GM21526 (cell line): ENCODE results near the gene STAT5A.
"Not testable (repeated sequence)": the region's sequence is repeated elsewhere in the genome, so short reads cannot be mapped to it uniquely, and the experiment has no call there.

Experiments used
- ATAC-seq: cut with Tn5 transposase; IDR thresholded peaks from one replicate; pipeline ENCODE4 v1.9.1; 2021; ENCODE audit warnings: moderate library complexity; ENCODE audit not compliant: unreplicated experiment, low FRiP score

Gene STAT5A

DNA sequence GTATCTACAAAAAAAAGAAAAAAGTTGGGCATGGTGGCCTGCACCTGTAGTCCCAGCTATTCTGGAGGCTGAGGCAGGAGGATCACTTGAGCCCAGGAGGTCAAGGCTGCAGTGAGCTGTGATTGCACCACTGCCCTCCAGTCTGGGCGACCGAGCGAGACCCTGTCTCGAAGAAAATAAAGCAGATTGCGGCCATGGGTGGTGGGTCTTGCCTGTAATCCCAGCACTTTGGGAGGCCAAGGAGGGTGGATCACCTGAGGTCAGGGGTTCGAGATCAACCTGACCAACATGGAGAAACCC lies 16.7 kb downstream of the STAT5A start:
- ATAC-seq = not testable (repeated sequence)

DNA sequence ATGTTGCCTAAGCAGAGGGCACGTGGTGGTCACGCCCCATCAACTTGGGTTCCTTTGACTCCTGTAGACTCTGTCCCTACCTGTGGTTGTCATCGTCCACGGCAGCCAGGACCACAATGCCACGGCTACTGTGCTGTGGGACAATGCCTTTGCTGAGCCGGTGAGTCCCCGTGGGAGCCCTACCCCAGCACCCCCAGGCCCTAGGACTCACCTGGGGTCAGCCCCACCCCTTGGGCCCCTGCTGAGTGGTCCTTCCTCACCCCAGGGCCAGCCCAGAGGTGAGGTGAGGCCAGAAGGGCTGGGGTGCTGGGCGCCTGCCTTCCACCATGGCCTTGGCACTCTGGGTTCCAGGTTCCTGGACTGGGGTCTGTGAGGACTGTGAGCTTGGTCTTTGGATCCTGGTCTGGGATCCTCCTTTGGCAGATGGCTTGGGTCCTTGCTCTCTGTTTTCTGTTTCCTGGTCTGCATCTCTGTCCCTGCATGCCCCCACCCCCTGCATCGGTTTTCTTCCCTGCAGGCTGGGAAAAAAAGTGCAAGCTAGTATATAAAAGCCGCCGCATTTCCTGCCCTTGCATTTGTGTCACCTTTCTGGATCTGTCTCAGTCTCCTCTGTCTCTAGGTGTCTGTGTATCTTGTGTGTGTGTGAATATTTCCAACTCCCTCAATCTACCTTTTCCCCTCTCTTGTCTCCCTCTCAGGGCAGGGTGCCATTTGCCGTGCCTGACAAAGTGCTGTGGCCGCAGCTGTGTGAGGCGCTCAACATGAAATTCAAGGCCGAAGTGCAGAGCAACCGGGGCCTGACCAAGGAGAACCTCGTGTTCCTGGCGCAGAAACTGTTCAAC lies 17.5 kb downstream of the STAT5A start:
- ATAC-seq = no peak

DNA sequence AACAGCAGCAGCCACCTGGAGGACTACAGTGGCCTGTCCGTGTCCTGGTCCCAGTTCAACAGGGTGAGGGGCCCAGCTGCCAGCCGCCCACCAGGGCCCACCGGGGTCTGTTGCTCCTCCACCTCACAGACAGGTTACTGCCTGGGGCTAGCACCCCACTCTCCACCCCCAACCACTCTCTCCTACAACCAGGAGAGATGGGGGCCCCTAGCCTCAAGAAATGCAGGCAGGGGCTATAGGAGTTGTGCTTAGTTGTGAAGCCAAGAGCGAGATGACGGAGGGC lies 18.0 kb downstream of the STAT5A start:
- ATAC-seq = no peak

DNA sequence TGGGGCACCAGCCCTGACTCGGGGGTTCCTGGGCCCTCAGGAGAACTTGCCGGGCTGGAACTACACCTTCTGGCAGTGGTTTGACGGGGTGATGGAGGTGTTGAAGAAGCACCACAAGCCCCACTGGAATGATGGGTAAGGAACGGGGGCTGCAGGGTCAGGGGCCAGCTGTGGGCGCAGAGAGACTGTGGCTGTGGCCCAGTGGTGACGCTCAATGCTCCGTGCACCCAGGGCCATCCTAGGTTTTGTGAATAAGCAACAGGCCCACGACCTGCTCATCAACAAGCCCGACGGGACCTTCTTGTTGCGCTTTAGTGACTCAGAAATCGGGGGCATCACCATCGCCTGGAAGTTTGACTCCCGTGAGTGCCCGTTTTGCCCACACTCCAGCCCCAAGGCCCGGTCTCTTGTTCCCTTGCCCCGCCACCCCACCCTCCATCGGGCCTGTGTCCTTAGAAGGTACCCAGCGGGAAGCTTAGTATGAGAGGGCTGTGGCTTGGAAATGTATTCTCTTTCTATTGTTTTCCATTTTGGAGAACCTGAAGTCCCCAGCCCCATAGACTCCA lies 19.1 kb downstream of the STAT5A start:
- ATAC-seq = no peak

DNA sequence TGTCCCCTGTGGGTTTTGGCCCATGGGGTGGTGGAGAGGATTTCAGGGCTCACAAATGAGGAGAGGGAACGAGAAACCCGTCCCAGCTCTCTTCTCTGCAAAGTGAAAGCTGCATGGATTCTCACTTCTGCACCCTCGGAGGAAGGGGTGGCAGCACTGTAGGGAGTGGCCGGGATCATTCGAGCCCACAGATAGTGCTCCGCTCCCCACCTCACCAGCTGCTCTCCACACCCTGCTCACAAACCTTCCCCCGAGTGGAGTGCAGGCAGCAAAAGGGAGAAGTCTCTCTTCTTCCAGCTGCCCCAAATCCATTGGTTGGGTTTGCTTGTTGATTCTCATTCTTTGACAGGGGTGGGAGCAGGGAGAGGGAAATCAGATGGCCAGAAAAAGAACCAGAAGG lies 20.1 kb downstream of the STAT5A start:
- ATAC-seq = no peak

DNA sequence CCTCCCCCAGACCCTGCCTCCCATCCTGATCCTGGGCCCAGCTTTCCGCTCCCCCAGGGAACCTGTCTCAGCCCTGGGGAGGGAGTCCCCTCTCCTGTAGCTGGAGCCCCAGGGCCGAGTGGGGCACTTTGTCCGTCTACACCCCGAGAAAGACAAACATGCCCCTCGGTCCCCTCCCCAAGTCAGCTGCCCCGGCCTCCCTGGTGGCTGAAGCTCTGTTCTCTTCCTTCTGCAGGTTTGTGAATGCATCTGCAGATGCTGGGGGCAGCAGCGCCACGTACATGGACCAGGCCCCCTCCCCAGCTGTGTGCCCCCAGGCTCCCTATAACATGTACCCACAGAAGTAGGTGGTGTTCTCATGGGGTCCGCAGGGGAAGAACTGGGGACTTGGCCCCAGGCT lies 20.8 kb downstream of the STAT5A start:
- ATAC-seq = no peak

DNA sequence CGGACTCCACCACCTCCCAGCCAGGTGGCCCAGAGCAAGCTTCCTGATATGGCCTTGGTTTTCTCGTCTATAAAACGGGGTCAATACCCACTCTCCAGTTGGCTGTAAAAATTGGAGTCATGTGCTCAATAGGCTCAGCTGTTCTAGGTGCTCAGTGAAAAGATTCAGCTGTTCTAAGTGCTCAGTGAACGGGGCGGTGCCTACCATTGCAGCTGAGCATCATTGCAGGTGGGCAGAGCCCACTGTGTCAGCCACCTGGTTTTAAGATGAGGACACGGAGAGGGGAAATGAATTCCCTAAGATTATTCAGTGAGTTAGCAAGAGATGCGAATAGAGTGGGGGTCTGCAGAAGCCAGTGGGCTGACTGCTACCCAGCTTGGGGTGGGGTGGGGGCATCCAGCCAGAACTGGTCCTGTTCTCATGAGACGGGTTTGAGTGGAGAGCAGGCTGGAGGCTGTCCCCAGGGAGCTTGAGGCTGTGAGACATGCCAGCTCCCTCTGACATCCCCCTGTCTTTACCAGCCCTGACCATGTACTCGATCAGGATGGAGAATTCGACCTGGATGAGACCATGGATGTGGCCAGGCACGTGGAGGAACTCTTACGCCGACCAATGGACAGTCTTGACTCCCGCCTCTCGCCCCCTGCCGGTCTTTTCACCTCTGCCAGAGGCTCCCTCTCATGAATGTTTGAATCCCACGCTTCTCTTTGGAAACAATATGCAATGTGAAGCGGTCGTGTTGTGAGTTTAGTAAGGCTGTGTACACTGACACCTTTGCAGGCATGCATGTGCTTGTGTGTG lies 21.9 kb downstream of the STAT5A start:
- ATAC-seq = no peak

DNA sequence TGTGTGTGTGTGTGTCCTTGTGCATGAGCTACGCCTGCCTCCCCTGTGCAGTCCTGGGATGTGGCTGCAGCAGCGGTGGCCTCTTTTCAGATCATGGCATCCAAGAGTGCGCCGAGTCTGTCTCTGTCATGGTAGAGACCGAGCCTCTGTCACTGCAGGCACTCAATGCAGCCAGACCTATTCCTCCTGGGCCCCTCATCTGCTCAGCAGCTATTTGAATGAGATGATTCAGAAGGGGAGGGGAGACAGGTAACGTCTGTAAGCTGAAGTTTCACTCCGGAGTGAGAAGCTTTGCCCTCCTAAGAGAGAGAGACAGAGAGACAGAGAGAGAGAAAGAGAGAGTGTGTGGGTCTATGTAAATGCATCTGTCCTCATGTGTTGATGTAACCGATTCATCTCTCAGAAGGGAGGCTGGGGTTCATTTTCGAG lies 22.5 kb downstream of the STAT5A start:
- ATAC-seq = no peak

DNA sequence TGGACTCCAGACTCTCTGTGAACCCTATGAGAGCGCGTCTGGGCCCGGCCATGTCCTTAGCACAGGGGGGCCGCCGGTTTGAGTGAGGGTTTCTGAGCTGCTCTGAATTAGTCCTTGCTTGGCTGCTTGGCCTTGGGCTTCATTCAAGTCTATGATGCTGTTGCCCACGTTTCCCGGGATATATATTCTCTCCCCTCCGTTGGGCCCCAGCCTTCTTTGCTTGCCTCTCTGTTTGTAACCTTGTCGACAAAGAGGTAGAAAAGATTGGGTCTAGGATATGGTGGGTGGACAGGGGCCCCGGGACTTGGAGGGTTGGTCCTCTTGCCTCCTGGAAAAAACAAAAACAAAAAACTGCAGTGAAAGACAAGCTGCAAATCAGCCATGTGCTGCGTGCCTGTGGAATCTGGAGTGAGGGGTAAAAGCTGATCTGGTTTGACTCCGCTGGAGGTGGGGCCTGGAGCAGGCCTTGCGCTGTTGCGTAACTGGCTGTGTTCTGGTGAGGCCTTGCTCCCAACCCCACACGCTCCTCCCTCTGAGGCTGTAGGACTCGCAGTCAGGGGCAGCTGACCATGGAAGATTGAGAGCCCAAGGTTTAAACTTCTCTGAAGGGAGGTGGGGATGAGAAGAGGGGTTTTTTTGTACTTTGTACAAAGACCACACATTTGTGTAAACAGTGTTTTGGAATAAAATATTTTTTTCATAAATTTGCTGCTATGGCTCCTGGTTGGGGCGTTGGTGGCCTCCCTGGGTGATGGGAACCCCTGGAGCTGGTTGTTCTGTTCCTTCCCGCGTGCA lies 23.1 kb downstream of the STAT5A start:
- ATAC-seq = no peak

DNA sequence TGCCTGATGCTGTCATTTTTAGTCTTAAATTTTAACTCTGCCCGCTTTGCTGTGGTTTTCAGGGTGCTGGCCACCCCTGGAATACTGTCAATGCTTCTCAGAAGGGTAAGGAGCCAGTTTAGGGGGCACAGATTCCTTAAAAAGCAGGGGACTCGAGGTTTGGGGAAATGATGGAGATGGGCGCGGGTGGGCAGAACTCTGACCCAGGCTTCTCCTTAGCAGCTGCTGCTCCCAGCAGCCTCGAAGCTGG lies 23.7 kb downstream of the STAT5A start:
- no peak for ATAC-seq

DNA sequence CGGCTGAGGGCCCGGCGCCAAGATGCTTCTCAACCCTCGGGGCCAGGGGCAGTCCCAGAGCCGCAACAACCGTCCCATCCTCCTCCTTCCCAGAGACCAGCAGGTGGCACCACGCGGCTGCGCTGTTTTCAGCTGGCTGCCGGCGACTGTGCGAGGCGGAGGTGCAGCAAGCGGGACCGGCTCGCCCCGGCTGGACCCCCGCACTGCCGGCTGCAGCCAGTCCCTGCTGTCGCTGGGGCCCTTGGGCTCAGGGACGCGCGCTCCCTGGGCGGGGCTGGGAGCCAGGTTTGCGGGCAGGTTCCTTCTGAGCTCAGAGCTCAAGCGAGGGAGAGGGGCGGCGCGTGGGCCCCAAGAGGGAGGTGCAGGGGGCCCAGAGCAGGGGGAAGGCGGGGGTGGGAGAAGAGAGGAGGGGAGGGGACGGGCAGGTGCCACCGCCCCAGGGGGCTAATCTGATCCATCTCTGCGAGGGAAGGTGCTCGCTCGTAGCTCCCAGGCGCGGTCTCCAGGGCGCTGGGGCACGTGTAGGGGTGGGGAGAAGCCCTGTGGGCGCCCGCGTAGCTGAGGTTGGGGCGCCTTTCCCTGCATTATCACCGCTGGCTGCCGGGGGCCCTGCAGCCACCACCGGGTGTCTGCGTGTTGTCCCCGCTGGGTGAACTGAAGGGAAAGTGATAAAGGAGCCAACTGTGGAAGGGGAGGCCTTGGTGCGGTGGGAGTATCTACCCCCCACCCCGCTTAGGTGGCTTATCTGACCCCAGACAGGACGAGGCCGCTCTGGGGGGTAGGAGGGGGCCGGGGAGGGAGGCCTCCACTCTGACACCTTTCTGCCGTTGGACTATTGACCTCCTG lies 24.2 kb downstream of the STAT5A start:
- no peak for ATAC-seq

DNA sequence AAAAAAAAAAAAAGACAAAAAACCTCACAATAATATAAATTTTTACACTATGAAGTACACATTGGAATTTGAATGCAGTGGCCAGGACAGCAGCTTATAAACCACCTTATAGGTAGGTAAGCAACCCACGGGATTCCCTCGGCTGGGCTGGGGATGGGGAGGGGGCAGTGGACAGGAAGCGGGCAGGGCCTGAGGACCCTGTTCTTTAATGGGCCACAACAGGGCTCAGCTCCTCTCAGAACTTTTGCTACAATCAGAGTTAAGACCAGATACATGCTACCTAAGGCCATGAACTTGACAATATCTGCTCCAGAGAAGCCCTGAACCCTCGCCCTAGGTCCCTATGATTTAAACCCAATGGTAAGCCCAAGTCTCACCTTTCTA lies 25.1 kb downstream of the STAT5A start:
- no peak for ATAC-seq

DNA sequence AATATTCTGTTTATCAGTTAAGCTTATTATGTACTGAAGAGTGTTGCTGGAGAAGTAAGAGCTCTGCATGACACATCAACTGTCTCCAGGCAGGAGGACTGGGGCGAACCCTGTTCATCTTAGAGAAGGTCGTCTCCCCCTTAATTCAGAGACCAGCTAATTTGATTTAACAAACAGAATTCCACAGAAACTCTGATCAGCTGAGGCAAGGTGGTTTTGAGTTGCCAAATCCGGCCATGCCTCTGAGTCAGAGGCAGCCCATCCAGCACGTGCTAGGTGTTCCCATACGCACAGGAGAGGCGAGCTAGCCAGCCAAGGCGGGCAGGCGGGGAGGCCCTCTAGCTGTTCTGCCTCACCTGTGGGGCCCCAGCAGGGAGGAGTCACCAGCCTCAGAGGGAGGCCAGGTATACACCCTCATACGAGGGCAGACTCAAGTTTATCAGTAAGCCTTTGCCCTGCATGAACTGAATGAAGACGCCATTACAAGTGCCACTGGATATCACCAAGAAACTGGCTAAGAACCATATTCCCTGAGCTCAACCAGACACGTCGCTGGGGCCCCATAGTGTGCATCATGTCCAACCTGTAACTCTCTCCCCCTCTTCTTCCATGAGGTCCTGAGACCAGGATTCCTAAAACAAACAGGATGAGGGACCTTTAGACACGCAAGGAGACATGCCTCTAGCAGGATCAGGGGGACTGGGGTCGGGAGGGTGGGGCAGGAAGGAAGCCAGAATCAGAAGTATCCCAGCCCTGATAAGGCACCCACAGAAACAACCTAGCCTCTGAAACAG lies 25.7 kb downstream of the STAT5A start:
- no peak for ATAC-seq

DNA sequence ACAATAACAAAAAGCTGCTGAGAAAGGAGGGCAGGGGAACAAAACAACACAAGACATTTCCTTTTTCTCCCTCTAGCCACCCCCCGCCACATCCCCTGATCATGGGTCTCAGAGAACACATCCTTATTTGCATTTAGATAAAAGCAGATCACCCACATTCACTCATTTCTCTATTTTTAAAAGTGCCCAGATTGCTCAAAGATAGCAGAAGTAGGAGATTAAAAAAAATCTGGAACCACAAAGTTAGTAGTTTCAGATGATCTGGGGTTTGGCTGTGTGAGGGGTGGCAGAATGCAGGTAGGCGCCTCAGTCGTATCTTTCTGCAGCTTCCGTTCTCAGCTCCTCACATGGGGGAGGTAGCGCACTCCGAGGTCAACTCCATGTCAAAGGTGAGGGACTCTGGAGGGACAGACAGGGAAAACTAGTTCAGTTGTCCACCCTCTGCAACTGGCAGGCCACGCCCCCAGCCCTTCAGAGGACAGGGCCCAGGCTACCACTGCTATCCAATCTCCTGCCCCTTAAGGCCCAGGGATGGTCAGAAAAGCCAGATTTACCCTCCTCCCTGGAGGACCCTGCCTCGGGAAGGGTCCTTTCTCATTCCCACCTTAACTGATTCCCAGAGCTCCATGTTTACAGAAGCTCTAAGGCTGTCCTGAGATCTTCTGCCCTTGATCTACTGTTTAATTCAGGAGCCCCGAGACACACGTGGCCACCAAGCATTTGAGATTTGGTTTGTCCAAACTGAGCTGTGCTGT lies 27.3 kb downstream of the STAT5A start:
- no peak for ATAC-seq

DNA sequence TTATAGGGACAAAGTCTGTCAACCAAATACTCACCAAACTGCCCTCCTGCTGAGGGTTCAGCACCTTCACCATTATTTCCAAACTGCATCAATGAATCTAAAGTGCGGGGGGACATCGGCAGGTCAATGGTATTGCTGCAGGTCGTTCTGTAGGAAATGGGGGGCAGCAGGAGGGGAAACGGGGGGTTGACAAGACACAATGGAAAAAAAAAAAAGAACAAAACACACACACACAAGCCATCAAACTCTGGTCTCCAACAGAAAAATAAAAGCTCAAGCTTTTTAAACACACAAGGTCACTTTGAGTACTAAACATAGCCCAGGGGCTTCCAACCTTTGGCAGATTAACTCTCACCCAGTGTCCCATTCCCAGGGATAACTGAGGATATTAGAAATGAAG lies 28.5 kb downstream of the STAT5A start:
- no peak for ATAC-seq

DNA sequence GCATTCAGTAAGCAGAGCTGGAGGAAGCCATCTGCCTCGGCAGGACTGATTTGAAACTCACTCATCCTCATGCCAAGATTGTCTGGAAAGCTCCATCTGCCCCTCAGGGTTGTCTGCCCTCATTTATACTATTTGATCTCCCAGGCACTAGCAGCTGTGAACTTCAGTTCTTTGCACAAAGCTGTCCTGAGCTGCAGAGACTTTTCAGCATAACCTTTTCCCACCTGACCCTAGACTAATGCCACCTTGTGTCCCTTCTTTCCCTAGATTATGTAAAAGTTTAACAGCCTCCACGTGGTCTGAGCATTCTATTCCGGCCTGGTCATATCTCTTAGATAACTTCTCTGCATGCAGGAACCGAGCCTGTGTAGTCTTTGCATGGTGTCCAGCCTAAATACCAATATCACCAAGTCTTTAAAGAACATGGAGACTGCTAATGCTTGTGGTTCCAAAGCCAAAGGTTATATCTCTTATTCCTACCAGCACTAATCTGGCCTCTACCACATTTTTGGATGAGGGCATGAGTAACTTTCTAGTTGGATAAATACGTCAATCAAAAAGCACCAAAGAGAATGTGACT lies 29.1 kb downstream of the STAT5A start:
- ATAC-seq = no peak

DNA sequence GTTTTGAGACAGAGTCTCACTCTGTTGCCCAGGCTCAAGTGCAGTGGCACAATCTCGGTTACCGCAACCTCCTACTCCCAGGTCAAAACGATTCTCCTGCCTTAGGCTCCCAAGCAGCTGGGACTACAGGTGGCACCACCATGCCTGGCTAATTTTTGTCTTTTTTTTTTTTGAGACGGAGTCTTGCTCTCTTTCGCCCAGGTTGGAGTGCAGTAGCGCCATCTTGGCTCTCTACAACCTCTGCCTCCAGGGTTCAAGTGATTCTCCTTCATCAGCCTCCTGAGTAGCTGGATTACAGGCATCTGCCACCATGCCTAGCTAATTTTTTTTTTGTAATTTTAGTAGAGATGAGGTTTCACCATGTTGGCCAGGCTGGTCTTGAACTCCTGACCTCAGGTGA lies 29.7 kb downstream of the STAT5A start:
- ATAC-seq = not testable (repeated sequence)

DNA sequence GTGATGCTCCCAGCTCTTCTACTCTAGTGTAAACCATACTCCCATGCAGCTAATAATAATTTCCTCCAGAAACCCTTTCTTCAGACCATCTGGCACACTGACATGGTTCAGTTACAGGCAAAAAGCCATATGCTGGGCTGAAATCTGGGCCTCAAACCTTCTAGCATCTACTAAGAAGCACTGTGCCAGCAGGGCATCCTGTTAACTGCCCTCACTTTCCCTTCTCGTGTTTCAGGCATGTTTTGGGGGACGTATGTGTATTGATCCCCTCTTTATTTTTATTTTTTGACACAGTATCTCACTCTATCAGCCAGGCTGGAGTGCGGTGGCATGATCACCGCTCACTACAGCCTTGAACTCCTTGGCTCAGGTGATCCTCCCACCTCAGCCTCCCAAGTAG lies 33.3 kb downstream of the STAT5A start:
- ATAC-seq = no peak
